Measurements from ENCODE around the gene NFIA.

The NFIA gene

GRCh38 chr1:61295818-61296537 lies 213.6 kb downstream of the NFIA start:
- no peak overlapping the region for H4K8ac ChIP-seq (ENCODE audit: low read depth, low read length)

GRCh38 chr1:61297887-61298286 lies 215.5 kb downstream of the NFIA start:
- WGBS, 2 donors (ENCODE audit: extremely low coverage in 2 of 2, insufficient read length in 2 of 2, insufficient replicate concordance in 1 of 2) = no CpG with 5 or more reads among the region's 7 CpGs
- H3K14ac ChIP-seq (ENCODE audit: low read length) = no peak overlapping the region

More at GRCh38 chr1:61295818-61296537, 213.6 kb downstream of the NFIA start:
- Histone ChIP-seq H3K27ac (replicated peaks; ENCODE audit: low read length) (no peak overlapping the region), H2BK12ac (ENCODE audit: low read length) (no peak overlapping the region), H3K9me3 (replicated peaks in 1 of 2; ENCODE audit: control insufficient read depth in 2 of 2, insufficient read depth in 1 of 2, low read depth in 1 of 2, low read length in 2 of 2) (no peaks in the 10 kb centered on the region), H3K23ac (ENCODE audit: low read depth, low read length, poor library complexity) (no peak overlapping the region), H2AK5ac (ENCODE audit: low read depth, low read length) (no peak overlapping the region), H3K18ac (ENCODE audit: low read length) (no peak overlapping the region), H3K79me1 (ENCODE audit: low read depth, low read length) (no peaks in the 10 kb centered on the region), H3K36me3 (replicated peaks in 1 of 2; ENCODE audit: control insufficient read depth in 2 of 2, insufficient read depth in 2 of 2, low read length in 2 of 2) (no peaks in the 10 kb centered on the region), H2BK120ac (ENCODE audit: low read depth, low read length) (no peak overlapping the region), H3K4me2 (ENCODE audit: insufficient read depth, low read length, poor library complexity, severe bottlenecking) (no peak overlapping the region), H3K4me1 (ENCODE audit: control insufficient read depth in 2 of 2, insufficient read depth in 1 of 2, low read depth in 1 of 2, low read length in 2 of 2) (peaks cover 0 to 4% of the 10 kb centered on the region in 2 donors), H2BK5ac (ENCODE audit: low read length) (no peak overlapping the region), H3K14ac (ENCODE audit: low read length) (no peak overlapping the region), H3K9ac (ENCODE audit: low read depth, low read length, poor library complexity) (no peak overlapping the region), H2AFZ (ENCODE audit: low read length) (no peak overlapping the region), H4K91ac (ENCODE audit: low read depth, low read length, poor library complexity) (no peak overlapping the region), H3K27me3 (ENCODE audit: control insufficient read depth in 3 of 3, insufficient read depth in 3 of 3, low read depth in 1 of 3, low read length in 3 of 3) (no peaks in the 10 kb centered on the region), H3K4me3 (ENCODE audit: low read length in 2 of 2) (no peak overlapping the region), H3K4ac (ENCODE audit: low read length) (no peak overlapping the region), H2BK15ac (ENCODE audit: low read length) (no peak overlapping the region)
- no peak for DNase-seq (ENCODE audit: low spot score)
- WGBS, 2 donors (ENCODE audit: extremely low coverage in 2 of 2, insufficient read length in 2 of 2, insufficient replicate concordance in 1 of 2) = no CpG with 5 or more reads among the region's 2 CpGs

GRCh38 chr1:61299463-61299862 lies 217.1 kb downstream of the NFIA start:
- Histone ChIP-seq H3K9me3 (replicated peaks in 1 of 2; ENCODE audit: control insufficient read depth in 2 of 2, insufficient read depth in 1 of 2, low read depth in 1 of 2, low read length in 2 of 2) (no peaks in the 10 kb centered on the region), H3K79me1 (ENCODE audit: low read depth, low read length) (no peaks in the 10 kb centered on the region), H3K9ac (ENCODE audit: low read depth, low read length, poor library complexity) (no peak overlapping the region), H2BK15ac (ENCODE audit: low read length) (no peak overlapping the region), H3K23ac (ENCODE audit: low read depth, low read length, poor library complexity) (no peak overlapping the region), H2BK5ac (ENCODE audit: low read length) (no peak overlapping the region), H3K18ac (ENCODE audit: low read length) (no peak overlapping the region), H3K4me1 (ENCODE audit: control insufficient read depth in 2 of 2, insufficient read depth in 1 of 2, low read depth in 1 of 2, low read length in 2 of 2) (peaks cover 0 to 7% of the 10 kb centered on the region in 2 donors), H3K4me2 (ENCODE audit: insufficient read depth, low read length, poor library complexity, severe bottlenecking) (no peak overlapping the region), H3K27me3 (ENCODE audit: control insufficient read depth in 3 of 3, insufficient read depth in 3 of 3, low read depth in 1 of 3, low read length in 3 of 3) (no peaks in the 10 kb centered on the region), H2AK5ac (ENCODE audit: low read depth, low read length) (no peak overlapping the region), H3K4ac (ENCODE audit: low read length) (no peak overlapping the region), H3K36me3 (replicated peaks in 1 of 2; ENCODE audit: control insufficient read depth in 2 of 2, insufficient read depth in 2 of 2, low read length in 2 of 2) (no peaks in the 10 kb centered on the region), H3K4me3 (ENCODE audit: low read length in 2 of 2) (no peak overlapping the region), H2AFZ (ENCODE audit: low read length) (no peak overlapping the region), H3K27ac (replicated peaks; ENCODE audit: low read length) (no peak overlapping the region), H4K8ac (ENCODE audit: low read depth, low read length) (no peak overlapping the region), H4K91ac (ENCODE audit: low read depth, low read length, poor library complexity) (no peak overlapping the region), H3K14ac (ENCODE audit: low read length) (no peak overlapping the region), H2BK12ac (ENCODE audit: low read length) (no peak overlapping the region), H2BK120ac (ENCODE audit: low read depth, low read length) (no peak overlapping the region)
- no peak for DNase-seq (ENCODE audit: low spot score)
- WGBS, 2 donors (ENCODE audit: extremely low coverage in 2 of 2, insufficient read length in 2 of 2, insufficient replicate concordance in 1 of 2) = no CpG with 5 or more reads among the region's 2 CpGs

More at GRCh38 chr1:61297887-61298286, 215.5 kb downstream of the NFIA start:
- H2AK5ac ChIP-seq (ENCODE audit: low read depth, low read length) = no peak overlapping the region
- H2BK5ac ChIP-seq (ENCODE audit: low read length) = no peak overlapping the region
- H2BK12ac ChIP-seq (ENCODE audit: low read length) = no peak overlapping the region
- no peak for DNase-seq (ENCODE audit: low spot score)
- H2BK15ac ChIP-seq (ENCODE audit: low read length) = no peak overlapping the region
- no peak overlapping the region for H3K23ac ChIP-seq (ENCODE audit: low read depth, low read length, poor library complexity)
- peaks cover 0 to 7% of the 10 kb centered on the region in 2 donors for H3K4me1 ChIP-seq (ENCODE audit: control insufficient read depth in 2 of 2, insufficient read depth in 1 of 2, low read depth in 1 of 2, low read length in 2 of 2)
- H4K8ac ChIP-seq (ENCODE audit: low read depth, low read length) = no peak overlapping the region
- H3K27ac ChIP-seq (replicated peaks; ENCODE audit: low read length) = no peak overlapping the region
- H3K4me3 ChIP-seq (ENCODE audit: low read length in 2 of 2) = no peak overlapping the region
- H2BK120ac ChIP-seq (ENCODE audit: low read depth, low read length) = no peak overlapping the region
- H3K79me1 ChIP-seq (ENCODE audit: low read depth, low read length) = no peaks in the 10 kb centered on the region
- H3K9me3 ChIP-seq (replicated peaks in 1 of 2; ENCODE audit: control insufficient read depth in 2 of 2, insufficient read depth in 1 of 2, low read depth in 1 of 2, low read length in 2 of 2) = no peaks in the 10 kb centered on the region
- H3K4me2 ChIP-seq (ENCODE audit: insufficient read depth, low read length, poor library complexity, severe bottlenecking) = no peak overlapping the region
- H4K91ac ChIP-seq (ENCODE audit: low read depth, low read length, poor library complexity) = no peak overlapping the region
- no peak overlapping the region for H3K18ac ChIP-seq (ENCODE audit: low read length)
- no peak overlapping the region for H2AFZ ChIP-seq (ENCODE audit: low read length)
- no peak overlapping the region for H3K4ac ChIP-seq (ENCODE audit: low read length)
- H3K27me3 ChIP-seq (ENCODE audit: control insufficient read depth in 3 of 3, insufficient read depth in 3 of 3, low read depth in 1 of 3, low read length in 3 of 3) = no peaks in the 10 kb centered on the region
- no peaks in the 10 kb centered on the region for H3K36me3 ChIP-seq (replicated peaks in 1 of 2; ENCODE audit: control insufficient read depth in 2 of 2, insufficient read depth in 2 of 2, low read length in 2 of 2)
- H3K9ac ChIP-seq (ENCODE audit: low read depth, low read length, poor library complexity) = no peak overlapping the region

GRCh38 chr1:61300899-61301298 lies 218.5 kb downstream of the NFIA start:
- no peak overlapping the region for H3K23ac ChIP-seq (ENCODE audit: low read depth, low read length, poor library complexity)
- no peak overlapping the region for H3K9ac ChIP-seq (ENCODE audit: low read depth, low read length, poor library complexity)
- H2BK120ac ChIP-seq (ENCODE audit: low read depth, low read length) = no peak overlapping the region
- no peak overlapping the region for H2AK5ac ChIP-seq (ENCODE audit: low read depth, low read length)
- no peaks in the 10 kb centered on the region for H3K9me3 ChIP-seq (replicated peaks in 1 of 2; ENCODE audit: control insufficient read depth in 2 of 2, insufficient read depth in 1 of 2, low read depth in 1 of 2, low read length in 2 of 2)
- H3K27ac ChIP-seq (replicated peaks; ENCODE audit: low read length) = no peak overlapping the region
- no peak overlapping the region for H2BK15ac ChIP-seq (ENCODE audit: low read length)
- no peak overlapping the region for H3K4me3 ChIP-seq (ENCODE audit: low read length in 2 of 2)
- no peaks in the 10 kb centered on the region for H3K79me1 ChIP-seq (ENCODE audit: low read depth, low read length)
- peaks cover 0 to 5% of the 10 kb centered on the region in 2 donors for H3K4me1 ChIP-seq (ENCODE audit: control insufficient read depth in 2 of 2, insufficient read depth in 1 of 2, low read depth in 1 of 2, low read length in 2 of 2)
- H4K8ac ChIP-seq (ENCODE audit: low read depth, low read length) = no peak overlapping the region
- no peak for DNase-seq (ENCODE audit: low spot score)
- no peak overlapping the region for H3K18ac ChIP-seq (ENCODE audit: low read length)
- H2AFZ ChIP-seq (ENCODE audit: low read length) = no peak overlapping the region
- no peaks in the 10 kb centered on the region for H3K36me3 ChIP-seq (replicated peaks in 1 of 2; ENCODE audit: control insufficient read depth in 2 of 2, insufficient read depth in 2 of 2, low read length in 2 of 2)
- H4K91ac ChIP-seq (ENCODE audit: low read depth, low read length, poor library complexity) = no peak overlapping the region
- H3K4me2 ChIP-seq (ENCODE audit: insufficient read depth, low read length, poor library complexity, severe bottlenecking) = no peak overlapping the region
- H2BK5ac ChIP-seq (ENCODE audit: low read length) = no peak overlapping the region
- H3K14ac ChIP-seq (ENCODE audit: low read length) = no peak overlapping the region
- H2BK12ac ChIP-seq (ENCODE audit: low read length) = no peak overlapping the region
- H3K4ac ChIP-seq (ENCODE audit: low read length) = no peak overlapping the region
- no peaks in the 10 kb centered on the region for H3K27me3 ChIP-seq (ENCODE audit: control insufficient read depth in 3 of 3, insufficient read depth in 3 of 3, low read depth in 1 of 3, low read length in 3 of 3)
- no CpG with 5 or more reads among the region's 3 CpGs for WGBS, 2 donors (ENCODE audit: extremely low coverage in 2 of 2, insufficient read length in 2 of 2, insufficient replicate concordance in 1 of 2)
